Keratinocyte (primary cell): Measurements from ENCODE around the gene DDX54.

Source experiments
- EZH2 ChIP-seq: IDR thresholded peaks from one replicate; pipeline ENCODE4 v1.6.1; 2012; ENCODE audit warnings: inconsistent platforms, mild to moderate bottlenecking, low read length, moderate library complexity
- TF ChIP-seq, protein P1 (sequence below), 3 experiments: IDR thresholded peaks in 1 of 3; conservative IDR thresholded peaks in 1 of 3; optimal IDR thresholded peaks in 1 of 3; 2 replicates in 2 of 3; 3 replicates in 1 of 3; pipeline versions ENCODE3 to v1.5.1; 2011; ENCODE audit warnings: low read length in 3 of 3, mild to moderate bottlenecking in 3 of 3, moderate library complexity in 2 of 3, control low read depth in 1 of 3, inconsistent platforms in 1 of 3; ENCODE audit not compliant: insufficient read depth in 2 of 3; ENCODE audit errors: extremely low read depth in 1 of 3

DNA sequence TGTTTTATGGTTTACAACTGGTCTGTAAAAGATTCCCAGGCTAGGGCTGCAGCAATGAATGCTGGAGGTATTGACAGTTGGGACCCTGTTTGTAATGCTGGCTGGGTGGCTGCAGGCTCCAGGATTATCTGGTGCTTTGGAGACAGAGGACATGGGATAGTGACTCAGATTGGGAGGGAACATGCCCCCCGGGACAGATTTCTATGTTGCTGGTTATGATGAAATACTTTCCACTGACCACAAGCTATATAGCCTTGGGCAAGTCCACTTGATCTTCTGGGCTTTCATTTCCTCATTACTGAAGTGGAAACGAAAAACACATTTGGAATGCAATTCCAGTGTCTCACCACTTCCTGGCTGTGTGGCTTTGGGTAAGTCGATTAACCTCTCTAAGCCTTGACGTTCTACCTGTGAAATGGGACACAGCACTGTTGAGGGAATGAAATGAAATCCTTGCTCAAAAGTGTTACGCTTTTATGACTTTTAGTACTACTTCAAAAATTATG, 29.7 kb upstream of the DDX54 start:
- TF ChIP-seq EZH2 = no peak
- TF ChIP-seq, protein P1, sequence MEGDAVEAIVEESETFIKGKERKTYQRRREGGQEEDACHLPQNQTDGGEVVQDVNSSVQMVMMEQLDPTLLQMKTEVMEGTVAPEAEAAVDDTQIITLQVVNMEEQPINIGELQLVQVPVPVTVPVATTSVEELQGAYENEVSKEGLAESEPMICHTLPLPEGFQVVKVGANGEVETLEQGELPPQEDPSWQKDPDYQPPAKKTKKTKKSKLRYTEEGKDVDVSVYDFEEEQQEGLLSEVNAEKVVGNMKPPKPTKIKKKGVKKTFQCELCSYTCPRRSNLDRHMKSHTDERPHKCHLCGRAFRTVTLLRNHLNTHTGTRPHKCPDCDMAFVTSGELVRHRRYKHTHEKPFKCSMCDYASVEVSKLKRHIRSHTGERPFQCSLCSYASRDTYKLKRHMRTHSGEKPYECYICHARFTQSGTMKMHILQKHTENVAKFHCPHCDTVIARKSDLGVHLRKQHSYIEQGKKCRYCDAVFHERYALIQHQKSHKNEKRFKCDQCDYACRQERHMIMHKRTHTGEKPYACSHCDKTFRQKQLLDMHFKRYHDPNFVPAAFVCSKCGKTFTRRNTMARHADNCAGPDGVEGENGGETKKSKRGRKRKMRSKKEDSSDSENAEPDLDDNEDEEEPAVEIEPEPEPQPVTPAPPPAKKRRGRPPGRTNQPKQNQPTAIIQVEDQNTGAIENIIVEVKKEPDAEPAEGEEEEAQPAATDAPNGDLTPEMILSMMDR (optimal IDR thresholded peaks at IDR 0.05 in 1 of 3, IDR thresholded peaks at IDR 0.05 in 1 of 3, conservative IDR thresholded peaks at IDR 0.05 in 1 of 3; ENCODE audit: extremely low read depth in 1 of 3, insufficient read depth in 2 of 3, low read length in 3 of 3) = no peak
